ENCODE results near the gene TSR2.

TSR2 gene

DNA sequence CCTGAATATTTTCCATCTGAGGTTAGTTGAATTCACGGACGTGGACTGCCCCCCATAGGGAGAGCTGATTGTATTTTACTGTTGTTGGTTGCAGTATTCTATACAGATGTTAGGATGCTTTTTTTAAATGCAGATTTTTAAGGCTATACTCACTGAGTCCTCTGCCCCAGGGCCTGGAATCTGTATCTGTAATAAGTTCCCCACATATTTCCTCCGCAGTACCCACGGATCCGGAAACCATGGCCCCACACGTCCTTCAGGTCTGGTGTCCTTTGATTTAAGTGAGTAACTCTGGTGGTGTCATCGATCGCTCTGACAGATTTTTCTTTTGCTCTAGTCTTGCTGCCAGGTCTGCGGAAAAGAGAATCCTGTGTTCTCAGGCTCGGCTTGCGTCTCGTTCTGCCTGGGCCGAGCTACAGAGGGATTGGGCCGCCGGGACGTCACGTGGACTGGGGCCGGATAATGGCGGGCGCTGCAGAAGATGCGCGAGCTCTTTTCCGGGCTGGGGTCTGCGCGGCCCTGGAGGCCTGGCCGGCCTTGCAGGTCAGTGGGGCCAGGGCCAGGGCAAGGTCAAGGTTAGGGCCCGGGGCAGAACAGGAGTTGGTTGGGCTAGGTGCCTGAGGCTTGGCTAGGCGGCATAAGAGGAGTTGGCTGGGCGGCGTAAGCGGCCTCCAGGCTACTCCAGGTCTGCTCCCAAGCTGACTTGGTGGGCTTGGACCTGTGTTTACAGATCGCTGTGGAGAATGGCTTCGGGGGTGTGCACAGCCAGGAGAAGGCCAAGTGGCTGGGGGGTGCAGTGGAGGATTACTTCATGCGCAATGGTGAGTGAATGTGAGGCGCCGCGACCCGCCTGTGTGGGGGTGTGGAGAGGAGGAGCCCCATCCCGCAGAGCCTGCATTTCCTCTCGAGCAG, at the start of gene TSR2:
Gene TSR2, plus strand, starts transcription at position 445 of the 912 bp plus-strand sequence. Its CDS starts 18 bp downstream, at position 463.
- DNase-seq, result peak; percentile 55

GRCh38 chrX:54397113-54397512, 43.1 kb upstream of the TSR2 start:
- DNase-seq, result no peak

- DNase-seq, result no peak
Measured at GRCh38 chrX:54407266-54407665, 32.9 kb upstream of the TSR2 start.

DNA sequence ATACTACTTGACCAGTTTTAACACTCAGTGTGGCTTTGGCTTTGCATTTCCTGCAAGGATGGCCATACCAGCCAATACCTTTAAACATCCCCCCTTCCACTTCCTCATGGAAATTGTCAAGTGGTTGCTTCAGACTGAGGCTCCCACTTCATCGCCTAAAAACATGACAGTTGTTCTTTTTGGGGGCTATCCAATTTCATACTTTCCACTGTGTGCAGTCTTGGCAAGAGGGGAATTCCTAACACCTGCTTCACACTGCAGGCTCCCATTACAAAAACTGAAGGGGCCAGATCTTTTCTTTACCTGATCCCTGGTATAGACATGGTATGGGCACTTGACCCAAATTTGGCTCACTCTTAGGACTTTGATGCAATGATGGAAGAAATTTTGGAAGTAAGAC, 28.5 kb upstream of the TSR2 start:
- no peak for DNase-seq

- DNase-seq, result no peak
Measured at GRCh38 chrX:54413753-54414152, 26.5 kb upstream of the TSR2 start.

GRCh38 chrX:54415534-54416350, 24.5 kb upstream of the TSR2 start:
- DNase-seq, result no peak

DNA sequence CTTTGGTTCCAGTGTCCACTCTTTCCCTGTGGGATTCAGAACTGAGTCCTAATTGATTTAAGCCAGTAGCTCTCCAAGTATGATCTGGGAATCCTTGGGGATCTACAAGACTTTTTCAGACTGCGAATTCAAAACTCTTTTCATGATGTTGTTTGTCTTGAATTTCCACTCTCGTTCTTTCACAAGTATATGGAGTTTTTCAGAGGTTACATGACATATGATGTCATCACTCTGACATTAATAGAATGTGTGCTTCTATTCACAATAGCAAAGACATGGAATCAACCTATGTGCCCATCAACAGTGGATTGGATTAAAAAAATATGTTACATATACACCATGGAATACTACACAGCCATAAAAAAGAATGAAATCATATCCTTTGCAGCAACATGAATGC, 23.2 kb upstream of the TSR2 start:
- no peak for DNase-seq

GRCh38 chrX:54419559-54420302, 20.5 kb upstream of the TSR2 start:
- DNase-seq, result no peak

GRCh38 chrX:54422168-54422567, 18.0 kb upstream of the TSR2 start:
- no peak for DNase-seq

- DNase-seq, result no peak
Measured at GRCh38 chrX:54423161-54423888, 16.9 kb upstream of the TSR2 start.

DNA sequence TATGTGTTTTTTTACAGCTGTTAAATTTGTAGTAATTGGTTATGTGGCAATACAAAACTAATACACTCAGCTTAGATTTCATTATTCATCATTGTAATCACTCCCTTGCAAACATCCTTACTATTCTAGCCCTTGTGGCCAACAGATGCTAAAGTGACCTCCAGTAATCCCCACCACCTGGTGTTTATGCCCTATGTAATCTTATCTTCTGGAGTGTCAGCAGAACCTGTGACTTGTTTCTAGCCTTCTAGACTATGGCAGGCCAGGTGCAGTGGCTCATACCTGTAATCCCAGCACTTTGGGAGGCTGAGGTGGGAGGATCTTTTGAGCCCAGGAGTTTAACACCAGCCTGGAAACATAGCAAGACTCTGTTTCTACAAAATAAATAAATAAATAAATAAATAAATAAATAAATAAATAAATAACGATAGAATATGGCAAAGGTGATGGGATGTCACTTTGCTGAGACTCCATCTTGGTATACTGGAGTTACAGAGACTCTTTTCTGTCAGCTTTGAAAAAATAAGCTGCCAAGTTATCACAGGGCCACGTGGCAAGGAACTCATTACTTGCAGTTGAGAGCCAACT, 12.3 kb upstream of the TSR2 start:
- no peak for DNase-seq

DNA sequence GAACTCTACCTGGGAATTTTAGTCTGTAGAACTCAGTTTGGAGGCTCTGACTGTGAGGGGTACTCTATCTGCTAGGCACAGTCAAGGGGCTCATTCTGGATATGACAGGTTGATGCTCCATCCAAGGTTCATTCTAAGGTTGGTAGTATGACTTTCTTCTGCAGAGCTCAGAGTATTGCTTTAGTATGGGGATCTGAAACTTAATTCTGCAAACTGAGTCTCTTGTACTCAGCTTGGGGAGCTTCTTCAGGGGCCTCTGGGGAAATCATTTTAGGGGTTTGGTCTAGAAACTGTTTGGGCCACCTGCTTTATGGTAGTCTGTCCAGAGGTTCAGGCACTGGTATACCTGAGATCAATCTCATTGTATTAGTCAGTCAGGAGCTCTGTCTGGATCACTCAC, 9.7 kb upstream of the TSR2 start:
- no peak for DNase-seq

DNA sequence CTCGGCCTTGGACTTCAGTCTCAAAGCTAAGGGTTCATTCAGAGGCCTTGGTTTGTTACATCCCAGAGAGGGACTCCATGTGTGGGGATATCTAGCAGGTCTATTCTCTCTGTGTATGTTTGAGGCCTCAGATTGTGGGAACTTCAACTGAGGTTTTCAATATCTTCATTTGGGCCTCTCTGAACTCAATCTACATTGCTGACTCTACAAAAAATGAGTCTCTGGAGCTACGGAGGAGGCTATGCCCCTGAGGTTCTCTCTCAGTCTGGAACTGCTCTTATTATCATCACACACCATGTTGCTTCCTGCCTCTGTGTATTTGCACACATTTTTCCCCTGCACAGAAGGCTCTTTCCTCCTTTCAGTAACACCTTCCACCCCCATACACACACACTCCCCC, 5.1 kb upstream of the TSR2 start:
- no peak for DNase-seq

GRCh38 chrX:54442790-54443189, 2.6 kb downstream of the TSR2 start:
- DNase-seq, result no peak

DNA sequence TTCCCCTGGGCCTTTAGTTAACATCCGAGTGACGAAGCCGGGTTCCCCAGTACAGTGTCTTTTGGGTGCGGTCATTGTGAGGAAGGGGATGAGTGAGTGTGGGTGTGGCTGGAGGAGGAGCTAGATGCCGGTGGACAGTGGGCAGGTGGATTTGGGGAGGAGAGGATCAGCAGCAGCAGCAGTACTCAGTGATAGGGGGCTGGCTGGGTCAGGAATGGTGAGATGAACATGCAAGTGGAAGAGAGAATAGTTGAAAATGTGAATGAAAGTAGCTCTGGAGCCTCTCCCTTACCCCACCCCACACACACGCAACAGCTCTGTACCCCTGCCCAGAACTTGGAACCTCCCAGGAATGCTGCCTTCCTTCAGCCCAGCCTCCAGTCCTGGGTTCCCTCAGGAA, 4.5 kb downstream of the TSR2 start:
- no peak for DNase-seq

- no peak for DNase-seq
Measured at GRCh38 chrX:54446084-54446483, 5.9 kb downstream of the TSR2 start.

DNA sequence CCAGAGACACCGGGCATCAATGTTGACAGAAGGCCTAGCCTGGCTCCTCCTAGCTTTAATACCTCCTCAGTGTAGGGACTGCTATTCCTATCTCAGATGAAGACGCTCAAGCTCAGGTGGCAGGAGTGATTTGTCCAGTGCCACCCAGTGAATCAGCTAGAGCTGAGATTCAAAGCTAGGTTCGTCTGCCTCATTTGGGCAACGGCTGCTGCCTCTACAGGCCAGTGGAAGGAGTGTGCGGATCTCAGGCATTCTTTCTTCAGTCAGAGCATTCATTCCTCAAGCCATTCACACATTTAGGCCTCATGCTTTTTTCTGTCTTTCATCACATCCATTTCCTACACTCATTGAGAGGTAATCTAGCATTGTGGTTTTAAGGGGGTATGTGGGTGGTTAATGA, 7.3 kb downstream of the TSR2 start:
- DNase-seq, result no peak

DNA sequence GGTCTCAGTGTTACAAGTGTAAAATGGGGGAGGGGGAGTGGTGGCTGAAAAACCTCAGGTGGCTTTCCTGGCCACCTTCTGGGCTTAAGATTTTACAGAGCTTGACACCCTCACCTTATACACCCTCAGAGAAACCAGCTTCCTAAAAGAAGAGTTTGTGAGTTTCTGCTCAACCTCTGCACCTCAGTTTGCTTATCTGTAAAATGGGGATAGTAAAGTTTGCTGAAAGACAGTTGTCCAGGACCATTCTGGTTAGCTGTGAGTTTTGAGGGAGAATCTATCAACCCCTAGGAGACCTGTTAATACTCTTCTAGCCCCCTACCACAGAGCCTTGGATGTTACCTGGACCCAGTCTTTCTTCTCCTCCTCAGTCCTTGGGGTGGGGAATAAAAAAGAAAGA, 9.7 kb downstream of the TSR2 start:
- no peak for DNase-seq

GRCh38 chrX:54452920-54453319, 12.7 kb downstream of the TSR2 start:
- DNase-seq, result no peak

- no peak for DNase-seq
Measured at GRCh38 chrX:54470054-54470760, 30.0 kb downstream of the TSR2 start.

Data from NCI-H2081 treated with DMSO at 0.1 percent for 48 hours (cell line).